NK-92 (cell line): ENCODE results near the gene BRINP3.

Experiments
- DNase-seq: peaks from one replicate; lab custom pipeline; 2025; ENCODE audit not compliant: unreplicated experiment; lab: John Stamatoyannopoulos, UW

The BRINP3 gene

DNA sequence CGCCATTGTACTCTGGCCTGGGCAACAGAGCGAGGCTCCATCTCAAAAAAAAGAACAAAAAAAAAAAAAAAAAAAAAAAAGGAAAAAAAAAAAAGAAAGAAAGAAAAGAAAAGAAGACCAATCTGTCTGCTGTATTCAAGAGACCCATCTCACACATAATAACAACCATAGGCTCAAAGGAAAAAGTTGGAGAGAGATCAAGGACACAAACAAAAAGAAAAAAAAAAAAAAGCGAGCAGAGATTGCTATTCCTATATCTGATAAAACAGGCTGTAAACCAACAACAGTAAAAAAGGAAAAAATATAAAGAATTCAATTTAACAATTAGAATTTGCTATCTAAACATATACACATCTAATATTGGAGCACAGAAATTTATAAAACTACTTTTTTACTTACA lies 150.4 kb downstream of the BRINP3 start:
- no peak for DNase-seq

DNA sequence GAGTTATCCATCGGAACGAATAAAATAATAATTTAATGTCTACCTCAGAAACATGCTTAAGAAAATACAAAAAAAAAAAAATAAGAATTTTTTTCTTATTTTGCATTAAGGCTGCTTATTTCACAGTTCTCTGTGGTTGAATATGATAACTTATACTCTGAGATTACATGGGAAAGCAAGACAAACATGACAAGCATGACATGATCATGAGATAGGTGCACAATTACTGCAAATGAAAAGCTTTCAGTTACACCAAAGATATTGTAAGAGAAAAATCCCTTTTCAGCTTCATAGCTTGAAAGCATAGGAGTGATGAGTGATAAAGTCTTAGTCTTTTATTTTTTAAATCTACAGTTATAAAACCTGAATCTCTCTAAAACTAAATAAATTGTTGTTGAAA lies 154.1 kb downstream of the BRINP3 start:
- no peak for DNase-seq

DNA sequence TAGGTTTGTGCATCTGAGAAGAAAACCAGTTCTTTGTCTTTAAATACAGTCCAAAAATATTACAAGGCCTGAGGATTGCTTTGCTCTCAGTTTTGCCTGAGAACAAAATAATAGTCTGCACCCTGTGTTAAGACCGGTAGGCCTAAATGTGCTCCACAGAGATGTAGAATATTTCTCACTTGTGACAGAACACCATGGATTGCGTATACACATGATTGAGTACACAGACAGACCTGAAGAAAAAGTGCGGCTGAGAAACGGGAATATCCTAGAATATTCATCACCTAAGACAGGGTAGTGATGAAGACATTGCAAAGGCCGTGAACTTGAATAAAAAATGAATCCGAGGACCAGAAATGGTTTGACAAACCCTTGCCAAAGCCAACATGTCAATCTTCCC lies 155.4 kb downstream of the BRINP3 start:
- no peak for DNase-seq

DNA sequence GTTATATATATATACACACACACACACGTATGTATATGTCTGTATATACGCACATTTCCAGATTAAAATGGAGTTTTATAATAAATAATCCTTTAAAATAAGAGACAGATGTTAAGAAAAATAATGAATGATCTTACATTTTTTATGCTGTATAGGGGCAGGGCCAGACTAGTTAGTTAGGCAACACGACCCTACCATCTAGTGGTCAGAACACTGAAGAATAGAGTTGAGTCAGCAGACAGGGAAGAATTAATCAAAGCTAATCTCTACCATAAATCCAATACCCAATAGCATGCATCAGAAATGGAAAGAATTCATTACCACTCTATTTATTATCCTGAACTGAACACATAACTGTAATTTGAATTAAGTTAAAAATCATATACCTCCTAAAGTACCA lies 156.7 kb downstream of the BRINP3 start:
- no peak for DNase-seq

DNA sequence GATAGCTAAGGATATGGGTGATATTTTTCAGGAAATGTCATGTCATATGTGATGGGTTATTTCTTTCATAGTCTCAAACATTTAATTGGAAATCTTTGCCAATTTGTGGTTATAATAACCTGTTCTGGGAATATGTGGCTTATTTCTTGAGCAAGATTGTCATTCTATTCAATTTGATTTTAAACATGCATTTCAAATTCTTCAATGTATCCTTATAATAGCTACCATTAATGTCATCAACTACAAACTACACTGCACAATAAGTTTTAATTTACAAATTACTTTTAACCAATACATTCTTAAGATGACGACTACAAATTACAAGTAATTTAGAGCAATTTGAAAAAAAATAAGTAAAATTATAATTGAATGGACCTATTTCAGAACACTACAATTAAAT lies 164.9 kb downstream of the BRINP3 start:
- DNase-seq, result no peak

DNA sequence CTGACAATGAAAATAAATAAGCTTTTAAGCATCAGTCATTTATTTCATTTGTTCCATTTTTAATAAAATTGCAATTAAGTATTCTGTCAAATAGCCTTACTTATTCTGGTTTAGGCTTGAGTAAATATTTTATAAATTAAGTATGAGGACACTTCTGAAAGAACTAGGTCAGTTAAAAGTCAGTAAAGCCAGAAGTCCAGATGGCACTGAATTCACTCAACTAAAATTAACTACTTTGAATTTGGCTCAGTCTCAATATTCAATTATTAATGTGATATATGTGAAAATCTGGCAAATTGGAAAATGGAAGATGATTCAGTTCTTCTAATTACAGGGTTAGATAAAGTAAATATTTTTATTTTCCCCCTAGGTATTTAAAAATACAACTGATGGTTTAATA lies 174.2 kb downstream of the BRINP3 start:
- no peak for DNase-seq

DNA sequence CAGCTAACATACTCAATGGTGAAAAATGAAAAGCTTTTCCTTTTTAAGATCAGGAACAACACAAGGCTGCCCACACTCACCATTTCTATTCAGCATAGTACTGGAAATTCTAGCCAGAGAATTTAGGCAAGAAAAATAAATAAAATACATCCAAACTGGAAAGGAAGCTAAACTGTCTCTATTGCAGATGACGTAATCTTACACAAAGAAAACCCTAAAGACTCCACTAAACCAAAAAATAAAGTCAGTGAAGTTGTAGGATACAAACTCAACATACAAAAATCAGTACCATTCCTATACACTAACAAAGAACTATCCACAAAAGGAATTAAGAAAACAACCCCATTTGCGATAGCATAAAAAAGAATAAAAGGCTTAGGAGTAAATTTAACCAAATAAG lies 181.2 kb downstream of the BRINP3 start:
- DNase-seq, result no peak

DNA sequence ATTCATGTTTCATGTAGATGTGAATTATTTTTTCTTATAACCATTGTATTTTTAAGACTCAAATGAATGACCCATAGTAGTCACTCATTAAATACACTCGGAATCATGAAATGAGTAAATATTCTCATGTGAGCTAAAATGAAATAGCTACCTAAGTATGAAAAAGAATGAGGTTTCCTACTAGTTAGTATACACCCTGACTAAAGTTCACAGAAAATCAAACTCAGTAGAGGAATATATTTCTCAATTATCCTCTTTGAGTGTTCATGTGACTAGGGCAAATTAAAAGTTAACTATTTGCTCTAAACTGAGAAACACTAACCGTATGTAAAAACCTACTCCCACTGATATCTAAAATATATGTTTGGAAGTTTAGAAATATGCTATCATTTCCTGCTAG lies 187.8 kb downstream of the BRINP3 start:
- DNase-seq, result no peak

DNA sequence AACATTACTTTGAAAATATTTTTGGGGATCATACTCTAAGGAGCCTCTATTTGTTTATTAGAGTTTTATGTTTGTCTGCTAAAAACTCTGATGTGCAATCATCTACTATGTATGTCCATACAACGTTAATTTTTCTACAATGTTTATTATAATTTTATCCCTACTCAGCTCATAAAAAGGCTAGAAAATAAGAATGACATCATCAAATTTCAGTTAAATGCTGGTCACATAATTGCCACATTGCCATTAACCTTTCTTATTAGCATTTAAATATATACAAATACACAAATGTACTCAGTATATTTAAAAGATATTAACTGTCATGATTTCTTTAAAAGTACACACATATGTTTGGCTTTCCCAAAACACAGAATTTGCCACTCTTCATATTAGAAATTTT lies 191.6 kb downstream of the BRINP3 start:
- no peak for DNase-seq

DNA sequence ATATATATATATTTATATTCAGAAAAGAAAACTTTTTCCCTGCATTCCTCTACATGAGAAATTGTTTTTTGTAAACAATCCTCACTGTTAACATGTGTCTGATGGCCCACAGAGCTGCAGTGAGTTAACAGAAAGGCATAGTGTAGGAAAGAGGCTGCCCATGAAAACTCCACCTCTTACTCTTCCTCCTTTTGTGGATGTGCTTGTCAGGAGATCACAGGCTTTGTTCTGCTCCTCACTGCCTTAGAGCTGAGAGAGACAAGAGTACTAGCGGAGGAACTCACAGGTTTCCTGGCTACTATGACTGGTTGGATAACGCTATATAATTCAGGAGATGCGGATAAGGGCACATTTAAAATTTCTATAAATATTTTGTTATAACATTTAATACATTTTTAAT lies 200.6 kb downstream of the BRINP3 start:
- DNase-seq, result no peak

DNA sequence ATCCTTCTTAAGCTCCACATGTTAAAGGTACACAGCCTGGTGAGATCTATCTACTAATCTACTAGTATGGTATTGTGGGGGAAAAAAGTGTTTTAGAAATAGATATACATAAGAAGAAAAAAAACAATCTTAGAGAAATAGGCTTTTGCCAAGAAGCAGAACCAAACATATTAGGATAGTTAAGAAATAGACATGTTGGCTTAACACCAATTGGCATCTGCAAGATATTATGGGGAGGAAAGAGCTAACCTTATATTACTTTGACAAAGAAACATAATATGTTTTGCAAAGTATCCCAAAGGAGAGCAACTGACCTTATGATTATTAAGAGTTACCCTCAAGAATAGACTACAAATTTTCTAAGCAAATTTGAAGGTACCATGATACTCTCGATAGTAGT lies 202.9 kb downstream of the BRINP3 start:
- DNase-seq, result no peak

DNA sequence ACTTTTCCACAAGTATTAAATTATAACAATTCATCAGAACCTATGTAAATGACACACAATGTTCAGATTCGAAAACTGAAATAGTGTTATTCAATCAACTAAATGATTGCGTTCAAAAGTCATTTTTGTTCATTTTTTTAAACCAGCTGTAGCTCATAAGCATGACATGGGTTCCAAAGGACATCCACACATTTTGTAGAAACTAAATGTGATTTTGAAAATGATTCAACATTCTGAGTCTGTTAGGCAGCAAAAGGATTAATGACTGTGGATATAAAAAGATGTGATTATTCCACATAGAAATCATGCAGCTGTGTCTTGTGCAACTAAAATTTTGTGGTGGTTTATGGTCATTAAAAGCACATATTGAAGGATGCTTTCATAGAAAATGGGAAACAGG lies 204.5 kb downstream of the BRINP3 start:
- DNase-seq, result no peak

DNA sequence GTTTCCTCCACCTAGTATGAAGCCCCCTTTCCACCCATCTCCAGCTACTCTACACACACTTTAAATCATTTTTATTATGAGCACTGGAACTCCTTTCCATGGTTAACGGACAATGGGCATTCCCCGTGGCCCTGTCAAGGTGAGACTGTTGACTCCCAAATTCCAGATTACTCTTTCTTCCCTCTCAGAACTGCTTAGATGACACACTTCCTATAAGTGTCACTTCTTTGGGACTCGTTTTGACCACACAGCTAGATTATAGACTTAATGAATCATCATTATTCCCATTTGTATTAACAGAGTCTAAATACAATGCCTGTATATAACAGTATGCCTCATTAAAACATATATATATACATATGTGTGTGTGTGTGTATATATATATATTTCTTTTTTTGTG lies 215.1 kb downstream of the BRINP3 start:
- DNase-seq, result no peak

DNA sequence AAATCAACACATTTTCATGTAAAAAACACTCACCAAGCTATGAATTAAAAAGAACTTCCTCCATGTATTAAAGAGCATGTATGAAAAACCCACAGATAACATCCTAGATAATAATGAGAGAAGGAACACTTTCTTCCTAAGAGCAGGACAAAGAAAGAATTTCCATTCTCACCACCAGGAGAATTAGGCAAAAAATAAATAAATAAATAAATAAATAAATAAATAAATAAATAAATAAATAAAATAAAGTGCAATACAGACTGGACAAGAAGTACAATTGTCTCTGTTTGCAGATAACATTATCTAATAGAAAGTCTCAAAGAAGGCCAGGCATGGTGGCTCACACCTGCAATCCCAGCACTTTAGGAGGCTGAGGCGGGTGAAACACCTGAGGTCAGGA lies 218.2 kb downstream of the BRINP3 start:
- DNase-seq, result no peak

DNA sequence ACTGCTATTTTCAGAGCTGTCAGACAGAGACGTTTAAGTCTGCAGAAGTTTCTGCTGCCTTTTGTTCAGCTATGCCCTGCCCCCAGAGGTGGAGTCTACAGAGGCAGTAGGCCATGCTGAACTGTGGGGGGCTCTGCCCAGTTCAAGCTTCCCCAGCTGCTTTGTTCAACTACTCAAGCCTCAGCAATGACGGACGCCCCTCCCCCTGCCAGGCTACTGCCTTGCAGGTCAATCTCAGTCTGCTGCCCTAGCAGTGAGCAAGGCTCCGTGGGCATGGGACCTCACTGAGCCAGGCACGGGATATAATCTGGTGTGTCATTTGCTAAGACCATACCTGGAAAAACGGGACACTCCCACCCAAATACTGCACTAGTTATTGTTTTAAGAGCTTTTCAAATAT lies 219.7 kb downstream of the BRINP3 start:
- DNase-seq, result no peak

DNA sequence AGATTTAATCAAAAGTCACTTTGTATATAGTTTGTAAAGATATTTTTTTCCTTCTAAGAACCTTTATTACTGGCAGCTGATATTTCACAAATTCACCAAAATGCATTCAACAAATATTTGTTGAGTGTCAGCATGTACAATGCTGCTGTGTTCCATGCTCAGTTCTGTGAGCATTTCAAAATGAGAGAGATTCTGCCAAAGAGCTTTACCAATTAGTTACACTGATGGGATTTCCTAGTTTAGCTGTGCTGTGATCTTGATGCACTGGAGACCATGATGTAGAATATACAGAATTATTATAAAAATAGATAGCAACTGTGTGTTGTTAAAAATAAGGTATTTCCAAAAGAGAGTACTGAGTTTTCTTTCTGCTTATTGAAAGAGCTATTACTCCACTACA lies 225.6 kb downstream of the BRINP3 start:
- DNase-seq, result no peak

DNA sequence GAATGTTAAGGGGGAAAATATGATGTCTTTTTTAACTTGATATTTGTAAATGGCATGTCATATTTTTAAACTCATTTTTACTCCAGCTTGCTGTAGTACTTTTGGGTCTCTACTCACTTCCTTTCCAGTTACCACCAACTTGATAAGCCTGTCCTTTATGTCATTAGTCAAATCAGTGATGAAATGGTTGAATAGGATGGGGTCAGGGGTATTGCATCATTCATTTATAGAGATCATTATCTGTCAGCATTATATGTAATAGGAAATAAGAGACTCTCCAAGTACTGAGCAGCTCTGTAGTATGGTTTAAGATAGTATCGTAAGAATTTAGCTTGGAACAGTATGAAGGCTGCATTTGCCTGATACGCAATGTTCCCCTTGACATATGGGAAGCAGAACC lies 227.3 kb downstream of the BRINP3 start:
- DNase-seq, result no peak

DNA sequence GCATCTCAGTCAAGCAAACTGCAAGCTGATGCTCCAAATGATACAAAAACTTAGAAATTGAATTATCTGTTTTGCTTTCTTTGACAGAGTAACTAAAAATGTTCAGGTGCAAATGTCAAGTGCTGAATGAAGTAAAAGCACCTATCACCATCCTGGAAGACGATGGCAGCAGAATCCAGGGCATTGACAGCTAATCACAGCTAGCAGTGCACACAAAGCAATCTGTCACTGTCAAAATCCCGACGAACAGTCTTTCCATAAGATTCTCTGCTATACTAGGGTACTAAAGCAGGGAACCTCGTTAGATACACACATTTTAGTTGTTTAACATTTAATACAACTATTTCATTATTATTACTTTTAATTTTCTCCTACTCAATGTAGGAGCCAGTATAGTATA lies 233.3 kb downstream of the BRINP3 start:
- DNase-seq, result no peak

DNA sequence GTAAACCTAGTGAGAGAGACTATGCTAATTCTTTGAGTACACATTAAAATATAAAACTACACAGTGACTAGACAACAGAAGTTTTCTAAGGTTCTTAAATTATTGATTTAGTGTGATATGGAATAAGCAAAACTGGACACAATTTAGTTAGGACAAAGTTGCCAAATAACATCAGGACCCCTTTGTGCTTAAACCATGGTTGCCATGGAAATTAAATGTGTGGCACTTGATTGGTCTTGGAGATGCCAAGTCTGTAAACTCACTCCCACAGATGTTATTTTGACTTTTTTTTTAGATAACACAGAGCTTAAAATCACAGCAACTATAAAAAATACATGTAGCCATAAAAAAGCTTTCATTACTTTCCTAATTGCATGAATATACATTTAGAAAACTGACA lies 234.6 kb downstream of the BRINP3 start:
- DNase-seq, result no peak

DNA sequence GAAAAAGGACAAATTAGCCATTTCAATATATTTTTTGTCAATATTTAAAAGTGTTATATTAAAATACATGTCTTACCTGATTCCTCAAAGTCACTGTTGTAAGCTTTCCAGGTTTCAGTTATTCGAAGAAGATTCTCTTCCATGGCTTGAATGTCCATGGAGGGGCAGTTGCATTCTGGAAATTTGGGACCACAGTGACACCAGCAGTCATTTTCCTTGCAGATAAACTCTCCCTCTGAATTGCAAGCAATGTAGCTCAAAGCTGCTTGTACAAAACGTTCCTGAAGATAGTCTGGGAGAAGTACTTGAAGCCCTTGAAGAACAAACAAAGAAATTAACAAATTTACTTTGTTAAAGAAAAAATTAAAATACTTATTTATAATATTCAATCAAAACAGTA lies 251.7 kb downstream of the BRINP3 start:
- no peak for DNase-seq

DNA sequence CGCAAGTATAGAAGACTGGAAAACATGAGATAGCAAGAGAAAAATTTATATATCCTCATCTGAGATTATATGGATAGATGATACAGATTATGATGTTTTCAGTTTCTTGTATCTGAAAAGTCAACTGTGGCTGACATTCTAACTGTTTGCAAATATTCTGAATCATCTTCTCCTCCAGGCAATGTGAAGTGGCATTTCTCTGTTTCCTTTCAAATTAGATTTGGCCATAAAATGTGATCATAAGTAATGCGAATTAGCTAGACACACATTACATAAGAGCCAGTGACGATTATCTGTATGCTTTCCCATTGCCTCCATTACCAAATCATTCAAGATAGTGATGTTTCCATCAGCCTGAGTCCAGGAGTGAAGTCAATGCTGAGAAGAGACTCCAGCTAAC lies 265.2 kb downstream of the BRINP3 start:
- no peak for DNase-seq

DNA sequence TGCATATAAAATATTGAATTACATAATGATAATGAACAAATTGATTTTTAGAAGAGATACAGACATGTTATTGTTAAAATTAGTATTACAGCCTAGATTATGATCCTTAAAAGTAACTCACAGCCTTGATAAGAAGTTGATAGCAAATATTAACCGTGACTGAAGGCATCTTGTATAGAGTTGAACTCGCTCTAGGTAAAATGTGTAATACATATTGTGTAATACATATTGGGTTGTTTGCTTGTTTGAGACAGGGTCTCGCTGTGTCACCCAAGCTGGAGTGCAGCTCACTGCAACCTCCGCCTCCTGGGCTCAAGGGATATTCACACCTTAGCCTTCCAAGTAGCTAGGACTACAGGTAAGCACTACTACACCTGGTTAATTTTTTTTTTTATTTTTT lies 269.9 kb downstream of the BRINP3 start:
- DNase-seq, result no peak

DNA sequence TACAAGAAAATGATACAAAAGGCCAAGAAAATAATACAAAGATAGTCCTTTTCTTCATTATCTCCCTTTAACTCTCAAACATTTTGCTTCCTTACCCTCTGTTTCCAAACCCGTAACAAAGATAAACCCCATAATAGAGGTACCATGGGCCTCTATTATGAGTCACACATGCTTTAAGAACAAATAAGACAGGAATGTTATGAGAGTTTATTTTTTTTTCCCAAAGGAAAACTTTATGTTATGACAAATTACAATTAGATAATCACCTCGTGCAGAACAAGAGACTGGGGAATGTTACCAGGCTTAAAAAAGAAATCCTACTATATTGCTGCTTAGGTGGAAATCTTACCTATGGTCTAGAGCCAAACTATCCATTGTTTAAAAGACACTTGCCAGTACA lies 272.0 kb downstream of the BRINP3 start:
- no peak for DNase-seq

DNA sequence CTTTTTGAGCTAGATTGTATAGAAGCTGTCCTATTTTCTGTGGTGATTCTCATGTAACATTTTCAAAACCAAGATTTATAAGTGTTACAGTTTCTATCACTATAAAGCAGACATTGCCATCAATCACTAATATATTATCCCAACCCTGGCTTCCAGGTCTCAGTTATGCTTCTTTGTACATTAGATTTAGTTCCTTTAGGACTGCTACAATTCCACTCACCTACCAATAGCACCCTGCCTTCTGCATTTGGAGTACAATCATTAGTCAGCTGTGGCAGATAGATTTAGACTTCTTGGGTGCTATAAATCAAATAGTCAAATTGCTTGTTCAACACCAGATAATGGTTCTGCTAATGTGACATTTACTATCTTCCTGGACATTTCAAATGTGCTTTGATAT lies 281.6 kb downstream of the BRINP3 start:
- DNase-seq, result no peak
